GM12874 (cell line): ENCODE data around the gene KRTAP10-12.

ENCODE experiments used
- TF ChIP-seq, protein P1 (sequence below): IDR thresholded peaks from 2 replicates; pipeline ENCODE4 v1.5.1; 2011; ENCODE audit warnings: low read depth, mild to moderate bottlenecking, control low read depth, low read length, moderate library complexity; ENCODE audit not compliant: insufficient read depth

KRTAP10-12 gene

DNA sequence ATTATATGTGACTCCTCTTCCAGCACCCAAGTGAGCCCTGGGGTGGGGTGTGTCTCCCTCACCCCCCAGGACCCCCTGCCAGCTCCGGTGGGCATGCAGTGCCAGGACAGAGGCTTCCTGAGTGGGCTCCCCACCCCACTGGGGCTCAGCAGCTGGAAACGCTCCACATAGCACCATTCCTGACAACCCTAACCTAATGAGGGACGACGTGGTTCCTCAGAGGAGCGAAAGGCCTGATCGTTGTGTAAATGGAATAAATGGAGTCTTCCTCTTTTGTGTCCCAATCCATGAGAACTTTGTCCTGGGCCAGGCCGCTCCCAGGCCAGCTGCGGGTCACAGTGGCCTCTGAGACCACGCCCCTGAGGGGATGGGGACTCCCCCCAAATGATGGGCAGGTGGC, 16.2 kb downstream of the KRTAP10-12 start:
- TF ChIP-seq, protein P1, sequence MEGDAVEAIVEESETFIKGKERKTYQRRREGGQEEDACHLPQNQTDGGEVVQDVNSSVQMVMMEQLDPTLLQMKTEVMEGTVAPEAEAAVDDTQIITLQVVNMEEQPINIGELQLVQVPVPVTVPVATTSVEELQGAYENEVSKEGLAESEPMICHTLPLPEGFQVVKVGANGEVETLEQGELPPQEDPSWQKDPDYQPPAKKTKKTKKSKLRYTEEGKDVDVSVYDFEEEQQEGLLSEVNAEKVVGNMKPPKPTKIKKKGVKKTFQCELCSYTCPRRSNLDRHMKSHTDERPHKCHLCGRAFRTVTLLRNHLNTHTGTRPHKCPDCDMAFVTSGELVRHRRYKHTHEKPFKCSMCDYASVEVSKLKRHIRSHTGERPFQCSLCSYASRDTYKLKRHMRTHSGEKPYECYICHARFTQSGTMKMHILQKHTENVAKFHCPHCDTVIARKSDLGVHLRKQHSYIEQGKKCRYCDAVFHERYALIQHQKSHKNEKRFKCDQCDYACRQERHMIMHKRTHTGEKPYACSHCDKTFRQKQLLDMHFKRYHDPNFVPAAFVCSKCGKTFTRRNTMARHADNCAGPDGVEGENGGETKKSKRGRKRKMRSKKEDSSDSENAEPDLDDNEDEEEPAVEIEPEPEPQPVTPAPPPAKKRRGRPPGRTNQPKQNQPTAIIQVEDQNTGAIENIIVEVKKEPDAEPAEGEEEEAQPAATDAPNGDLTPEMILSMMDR = no peak

DNA sequence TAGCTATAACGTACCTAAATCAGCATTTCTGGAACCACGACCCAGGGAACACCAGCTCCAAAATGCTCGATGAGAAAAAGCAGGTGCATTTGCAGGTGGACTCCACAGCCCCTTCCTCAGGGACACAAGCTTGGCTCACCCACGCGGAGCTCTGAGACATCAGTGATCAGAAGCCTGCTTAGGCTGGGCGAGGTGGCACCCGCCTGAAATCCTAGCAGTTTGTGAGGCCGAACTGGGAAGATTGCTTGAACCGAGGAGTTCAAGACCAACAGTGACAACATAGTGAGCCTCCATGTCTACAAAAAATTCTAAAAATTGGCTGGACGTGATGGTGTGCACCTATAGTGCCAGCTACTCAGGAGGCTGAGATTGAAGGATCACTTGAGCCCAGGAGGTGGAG, 16.9 kb downstream of the KRTAP10-12 start:
- TF ChIP-seq, protein P1 = no peak

DNA sequence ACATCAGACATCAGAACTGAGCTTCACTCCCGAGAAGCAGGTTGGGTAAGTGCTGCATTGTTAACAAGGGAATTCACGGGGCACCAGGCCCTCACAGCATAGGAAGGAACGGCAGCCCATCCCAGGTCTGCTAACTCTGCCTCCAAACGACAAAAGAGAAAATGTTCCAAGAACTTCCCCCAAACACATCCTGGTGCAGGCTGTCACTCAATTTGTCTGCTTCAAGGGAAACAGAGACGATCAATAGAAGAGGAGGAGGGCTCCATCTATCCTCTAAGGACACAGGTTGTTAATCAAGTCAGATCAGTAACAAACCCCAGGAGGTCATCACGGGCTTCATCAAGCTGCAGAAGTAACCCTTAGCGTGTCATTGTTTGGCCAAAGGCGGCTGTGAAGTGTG, 17.9 kb downstream of the KRTAP10-12 start:
- TF ChIP-seq, protein P1 = no peak

DNA sequence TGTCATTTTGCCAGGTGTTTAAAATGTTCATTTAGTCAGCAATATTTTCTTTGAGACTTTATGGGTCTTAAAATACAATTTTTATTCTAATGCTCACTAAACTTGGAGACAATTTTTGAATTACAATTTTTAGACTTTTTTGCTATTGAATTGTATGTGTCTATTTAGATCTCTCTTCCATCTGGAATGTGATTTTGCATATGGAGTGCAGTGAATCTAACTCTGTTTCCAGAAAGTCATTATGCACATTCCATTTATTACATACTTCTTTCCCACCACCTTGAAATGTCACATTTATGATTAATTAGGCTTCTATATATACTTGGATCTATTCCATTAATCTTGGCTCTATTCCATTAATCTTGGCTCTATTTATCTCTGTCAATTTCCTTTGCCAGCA, 20.0 kb downstream of the KRTAP10-12 start:
- TF ChIP-seq, protein P1 = no peak

DNA sequence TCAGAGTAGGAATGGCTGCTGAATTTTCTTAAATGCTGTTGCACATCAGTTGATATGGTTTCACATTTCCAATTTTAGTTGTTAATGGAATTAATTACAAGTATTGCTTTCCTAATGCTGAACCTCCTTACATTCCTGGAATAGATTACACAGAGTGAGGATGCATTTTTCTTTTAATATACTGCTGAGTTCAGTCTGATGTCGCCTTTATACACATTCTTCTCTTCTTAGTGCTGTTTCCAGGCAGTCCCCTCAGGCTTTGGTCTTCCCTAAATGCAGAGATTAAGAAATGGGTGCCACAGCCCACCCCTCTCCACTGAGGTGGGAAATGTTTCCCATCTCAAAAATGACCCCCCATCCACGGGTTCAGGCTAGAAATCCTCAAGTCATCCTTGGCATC, 21.1 kb downstream of the KRTAP10-12 start:
- TF ChIP-seq, protein P1 = no peak

DNA sequence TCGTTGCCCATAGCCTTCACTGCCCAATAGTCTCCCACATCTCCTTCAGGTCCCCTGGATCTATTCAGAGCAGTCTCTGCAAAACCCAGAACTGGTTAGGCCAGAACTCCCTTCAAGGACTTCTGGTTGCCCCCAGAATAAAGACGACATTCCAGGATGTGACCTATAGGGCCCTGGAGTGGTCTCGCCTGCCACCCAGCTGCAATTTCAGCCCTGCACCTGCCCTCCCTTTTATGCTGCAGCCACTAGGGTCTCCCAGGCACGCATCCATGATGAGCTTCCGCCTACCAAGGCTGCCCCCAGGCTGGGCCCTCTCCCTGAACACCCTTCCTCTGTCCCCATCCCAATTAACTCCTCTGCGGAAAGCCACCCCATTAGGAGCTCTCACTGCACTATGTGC, 21.6 kb downstream of the KRTAP10-12 start:
- TF ChIP-seq, protein P1 = no peak

DNA sequence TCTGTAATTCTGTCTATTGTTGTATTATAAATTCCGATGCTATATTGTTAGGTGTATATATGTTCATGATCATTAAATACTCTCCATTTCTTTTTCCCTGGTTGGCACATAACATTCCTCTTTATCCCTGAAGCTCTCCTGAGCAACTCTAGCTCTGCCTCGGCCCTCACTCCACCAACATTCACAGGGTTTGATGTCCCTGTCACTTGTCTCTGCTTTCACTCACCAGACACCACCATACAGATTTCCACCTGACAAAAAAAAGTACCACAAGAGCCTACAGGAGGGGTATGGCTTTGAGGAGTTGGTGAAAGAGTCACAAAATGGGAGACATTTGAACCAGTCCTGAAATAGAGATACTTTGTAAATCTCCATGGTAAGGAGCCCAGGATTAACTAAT, 23.2 kb downstream of the KRTAP10-12 start:
- TF ChIP-seq, protein P1 = no peak

DNA sequence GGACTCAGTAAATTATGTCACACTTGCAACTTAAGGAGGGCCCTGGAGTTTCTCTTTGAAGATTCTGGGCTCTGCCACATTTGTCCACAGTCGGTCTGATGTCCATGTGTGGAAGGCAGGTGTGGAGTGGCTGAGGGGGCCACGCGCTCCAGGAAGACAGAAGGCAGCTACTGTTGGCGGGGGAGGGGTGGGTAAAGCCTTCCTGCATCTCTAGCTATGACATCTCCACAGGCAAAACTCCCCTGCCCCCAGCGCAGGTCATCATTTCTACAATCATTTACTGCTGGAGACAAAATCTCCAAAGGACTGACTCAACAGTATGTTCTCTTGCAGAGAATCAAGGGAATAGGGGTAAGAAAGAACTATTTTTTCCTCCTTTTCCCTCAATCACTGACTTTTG, 25.8 kb downstream of the KRTAP10-12 start:
- TF ChIP-seq, protein P1 = no peak
